NCI-H446 treated with DMSO at 0.1 percent for 48 hours (cell line): ENCODE results near the gene SSBP4.
A peak's percentile ranks its signal among the peaks of the same experiment; 100 is the strongest.
"Not testable (repeated sequence)": the region's sequence is repeated elsewhere in the genome, so short reads cannot be mapped to it uniquely, and the experiment has no call there.

Experiments used
- DNase-seq: peaks from one replicate; lab custom pipeline; 2025; lab: John Stamatoyannopoulos, UW

Gene SSBP4

GRCh38 chr19:18393836-18394235, 25.4 kb upstream of the SSBP4 start:
- no peak for DNase-seq

GRCh38 chr19:18396471-18397241, 22.5 kb upstream of the SSBP4 start:
- DNase-seq = no peak

- DNase-seq = no peak
These were observed 21.7 kb upstream of the SSBP4 start, which contains the start of gene LRRC25 for GRCh38 chr19:18397242-18398202. Gene LRRC25, minus strand, starts transcription at chr19:18397622. Its CDS starts 659 bp downstream, at chr19:18396963.

- no peak for DNase-seq
These were observed 20.2 kb upstream of the SSBP4 start for GRCh38 chr19:18399008-18399407.

- no peak for DNase-seq
These were observed 17.6 kb upstream of the SSBP4 start for GRCh38 chr19:18401580-18402112.

- DNase-seq = not testable (repeated sequence)
These were observed 16.5 kb upstream of the SSBP4 start for GRCh38 chr19:18402455-18403248.

GRCh38 chr19:18405754-18406153, 13.4 kb upstream of the SSBP4 start:
- not testable (repeated sequence) for DNase-seq

GRCh38 chr19:18406749-18407148, 12.4 kb upstream of the SSBP4 start:
- DNase-seq = no peak

GRCh38 chr19:18408053-18408476, 11.1 kb upstream of the SSBP4 start:
- no peak for DNase-seq

GRCh38 chr19:18412610-18413239, 6.5 kb upstream of the SSBP4 start:
- DNase-seq = no peak

GRCh38 chr19:18414504-18415177, 4.6 kb upstream of the SSBP4 start:
- DNase-seq = no peak

GRCh38 chr19:18415178-18415867, 3.9 kb upstream of the SSBP4 start:
- no peak for DNase-seq

- DNase-seq = peak; percentile 32
These were observed 2.4 kb upstream of the SSBP4 start for GRCh38 chr19:18416778-18417249.

- DNase-seq = peak; percentile 14
These were observed 1.8 kb upstream of the SSBP4 start for GRCh38 chr19:18417250-18418028.

- no peak for DNase-seq
These were observed 1.1 kb upstream of the SSBP4 start for GRCh38 chr19:18418029-18418482.

GRCh38 chr19:18418483-18419194, 559 bp upstream of the SSBP4 start:
- no peak for DNase-seq

GRCh38 chr19:18419699-18420460, 682 bp downstream of the SSBP4 start:
- DNase-seq = no peak

GRCh38 chr19:18420930-18421329, 1.7 kb downstream of the SSBP4 start:
- DNase-seq = no peak
